Uterus (tissue), 4 donors: Measurements from ENCODE around the gene WDPCP. TPM values are rescaled to one million over a fixed set of nuclear protein-coding genes. Genes with fewer than 3 reads are reported as not detected.

Source experiments
- DNase-seq, 2 donors: peaks; one replicate each; pipeline ENCODE4 v3.0.0-alpha.2; 2019 to 2020
- H3K27ac ChIP-seq, 2 donors: fragments of 200-600 bp; sonication (generic); 1 replicate in 1 of 2; 2 replicates in 1 of 2; pipeline ENCODE4 v1.5.1; 2016 to 2018
- H3K27me3 ChIP-seq, 2 donors: fragments of 200-600 bp; sonication (generic); one replicate each; pipeline ENCODE4 v1.5.1; 2018 to 2019; ENCODE audit warnings: control low read depth in 1 of 2
- H3K36me3 ChIP-seq, 2 donors: fragments of 200-600 bp; sonication (generic); one replicate each; pipeline ENCODE4 v1.5.1; 2019; ENCODE audit warnings: control low read depth in 1 of 2
- H3K4me1 ChIP-seq, 2 donors: fragments of 200-600 bp; sonication (generic); one replicate each; pipeline ENCODE4 v1.5.1; 2018 to 2019; ENCODE audit warnings: control low read depth in 1 of 2
- H3K4me3 ChIP-seq, 2 donors: fragments of 200-600 bp; sonication (generic); 1 replicate in 1 of 2; 2 replicates in 1 of 2; pipeline ENCODE4 v1.5.1; 2018 to 2019; ENCODE audit warnings: mild to moderate bottlenecking in 1 of 2
- H3K9me3 ChIP-seq, 2 donors: fragments of 200-600 bp; sonication (generic); one replicate each; pipeline ENCODE4 v1.5.1; 2019; ENCODE audit warnings: control low read depth in 1 of 2
- POLR2A ChIP-seq, 2 donors: fragments of 450-650 bp; IDR thresholded peaks; one replicate each; pipeline ENCODE4 v1.6.1; 2016; ENCODE audit warnings: antibody characterized with exemption in 2 of 2, mild to moderate bottlenecking in 1 of 2, moderate library complexity in 1 of 2
- intact Hi-C: fragments of 100-400 bp; cut with DNase I; formaldehyde crosslinking; loops from one replicate; pipeline ENCODE4 v1.15.1; 2023; ENCODE audit warnings: low total_unique reads
- total RNA-seq, 4 donors: library from RNA; depleted of rRNA in 3 of 4; stranded (reverse); fragments of >200 nt in 3 of 4; gene quantifications; one replicate each; pipeline versions ENCODE4 v1.1.0 to v1.2.4, GENCODE V29; 2014 to 2023
- TF ChIP-seq, protein P1 (sequence below), 4 experiments: fragments of 200-600 bp in 2 of 4; fragments of 450-650 bp in 2 of 4; sonication (generic) in 2 of 4; IDR thresholded peaks; one replicate each; pipeline ENCODE4 v1.5.1; 2016 to 2019; ENCODE audit warnings: antibody characterized with exemption in 4 of 4, mild to moderate bottlenecking in 2 of 4, moderate library complexity in 1 of 4
- donor health status: DM: yes; HTN: yes; CAD: no.

WDPCP gene
- total RNA-seq, 4 donors from 2014 or later, result 8.8 to 39.8 (median 29.7) TPM

DNA sequence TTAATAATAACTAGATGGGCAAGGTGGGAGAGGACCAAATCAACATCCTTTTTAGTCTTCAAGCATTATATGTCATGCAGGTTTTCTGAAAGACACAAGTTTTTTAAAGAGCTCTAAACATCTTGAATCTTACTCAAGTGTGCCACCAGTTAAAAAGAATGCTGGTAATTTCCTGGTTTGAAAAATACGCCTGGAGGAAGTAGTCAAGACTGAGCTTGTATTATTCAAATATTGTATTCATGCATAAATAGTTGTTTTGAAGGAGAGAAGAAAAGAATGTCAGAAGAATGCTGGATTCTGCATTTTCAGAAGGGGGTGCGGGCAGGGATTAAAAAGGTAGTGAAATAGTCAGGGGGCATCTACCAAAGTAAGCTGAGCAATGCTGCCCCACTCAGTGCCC is 90.7 kb downstream of the WDPCP start:
- H3K4me1 ChIP-seq, result no peaks in the 10 kb centered on the region
- H3K4me3 ChIP-seq, result no peak overlapping the region
- H3K27ac ChIP-seq, result no peak overlapping the region
- no peaks in the 10 kb centered on the region for H3K36me3 ChIP-seq
- H3K27me3 ChIP-seq, result no peaks in the 10 kb centered on the region
- TF ChIP-seq, protein P1, sequence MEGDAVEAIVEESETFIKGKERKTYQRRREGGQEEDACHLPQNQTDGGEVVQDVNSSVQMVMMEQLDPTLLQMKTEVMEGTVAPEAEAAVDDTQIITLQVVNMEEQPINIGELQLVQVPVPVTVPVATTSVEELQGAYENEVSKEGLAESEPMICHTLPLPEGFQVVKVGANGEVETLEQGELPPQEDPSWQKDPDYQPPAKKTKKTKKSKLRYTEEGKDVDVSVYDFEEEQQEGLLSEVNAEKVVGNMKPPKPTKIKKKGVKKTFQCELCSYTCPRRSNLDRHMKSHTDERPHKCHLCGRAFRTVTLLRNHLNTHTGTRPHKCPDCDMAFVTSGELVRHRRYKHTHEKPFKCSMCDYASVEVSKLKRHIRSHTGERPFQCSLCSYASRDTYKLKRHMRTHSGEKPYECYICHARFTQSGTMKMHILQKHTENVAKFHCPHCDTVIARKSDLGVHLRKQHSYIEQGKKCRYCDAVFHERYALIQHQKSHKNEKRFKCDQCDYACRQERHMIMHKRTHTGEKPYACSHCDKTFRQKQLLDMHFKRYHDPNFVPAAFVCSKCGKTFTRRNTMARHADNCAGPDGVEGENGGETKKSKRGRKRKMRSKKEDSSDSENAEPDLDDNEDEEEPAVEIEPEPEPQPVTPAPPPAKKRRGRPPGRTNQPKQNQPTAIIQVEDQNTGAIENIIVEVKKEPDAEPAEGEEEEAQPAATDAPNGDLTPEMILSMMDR (IDR thresholded peaks at IDR 0.05), result no peak
- no peak for TF ChIP-seq POLR2A (IDR thresholded peaks at IDR 0.05)
- H3K9me3 ChIP-seq, result no peaks in the 10 kb centered on the region
- no peak for DNase-seq
- intact Hi-C loops, result no loop called here

DNA sequence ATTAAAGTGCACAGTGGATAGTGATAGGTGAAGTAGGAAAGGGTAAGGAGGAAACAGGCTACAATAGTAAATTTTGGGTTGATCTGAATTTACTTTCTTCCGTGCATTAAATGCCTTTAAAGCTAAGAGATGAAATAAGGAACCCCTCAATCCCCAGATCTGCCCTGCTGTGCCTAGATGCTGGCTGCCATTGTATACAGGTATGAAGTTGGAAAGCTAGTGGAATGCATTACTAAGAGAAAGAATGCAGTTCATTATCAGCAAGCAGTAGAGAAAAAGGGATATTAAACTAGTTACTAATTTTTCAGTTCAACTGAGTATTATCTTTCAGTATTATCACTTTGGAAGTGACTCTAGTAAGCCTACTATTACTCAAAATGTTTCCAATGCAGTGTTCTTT is 93.3 kb downstream of the WDPCP start:
- H3K9me3 ChIP-seq, result no peaks in the 10 kb centered on the region
- intact Hi-C loops, result no loop called here
- TF ChIP-seq POLR2A (IDR thresholded peaks at IDR 0.05), result no peak
- TF ChIP-seq, protein P1 (IDR thresholded peaks at IDR 0.05), result no peak
- no peaks in the 10 kb centered on the region for H3K36me3 ChIP-seq
- no peaks in the 10 kb centered on the region for H3K4me1 ChIP-seq
- DNase-seq, result no peak
- H3K27ac ChIP-seq, result no peak overlapping the region
- H3K4me3 ChIP-seq, result no peak overlapping the region
- no peaks in the 10 kb centered on the region for H3K27me3 ChIP-seq

DNA sequence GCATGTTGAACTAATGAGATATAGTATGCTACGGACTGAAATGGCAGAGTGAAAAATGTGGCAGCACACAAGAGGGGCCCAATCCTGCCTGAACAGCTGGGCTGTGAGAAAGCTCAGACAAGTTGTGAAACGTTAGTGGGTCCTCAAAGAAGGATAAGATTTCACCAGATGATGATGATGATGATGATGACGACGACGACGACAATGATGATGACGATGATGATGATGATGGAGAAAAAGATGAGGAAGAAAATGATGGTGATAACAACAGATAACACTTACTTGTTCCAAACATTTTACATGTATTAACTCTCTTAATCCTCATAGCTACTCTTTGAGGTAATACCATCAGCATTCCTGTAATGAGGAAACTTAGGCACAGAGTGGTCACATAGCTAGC is 94.2 kb downstream of the WDPCP start:
- Histone ChIP-seq H3K27ac (no peak overlapping the region), H3K27me3 (no peaks in the 10 kb centered on the region), H3K4me1 (no peaks in the 10 kb centered on the region), H3K9me3 (no peaks in the 10 kb centered on the region), H3K4me3 (no peak overlapping the region), H3K36me3 (no peaks in the 10 kb centered on the region)
- no peak for DNase-seq
- no peak for TF ChIP-seq POLR2A (IDR thresholded peaks at IDR 0.05)
- TF ChIP-seq, protein P1 (IDR thresholded peaks at IDR 0.05), result no peak
- intact Hi-C loops, result no loop called here

DNA sequence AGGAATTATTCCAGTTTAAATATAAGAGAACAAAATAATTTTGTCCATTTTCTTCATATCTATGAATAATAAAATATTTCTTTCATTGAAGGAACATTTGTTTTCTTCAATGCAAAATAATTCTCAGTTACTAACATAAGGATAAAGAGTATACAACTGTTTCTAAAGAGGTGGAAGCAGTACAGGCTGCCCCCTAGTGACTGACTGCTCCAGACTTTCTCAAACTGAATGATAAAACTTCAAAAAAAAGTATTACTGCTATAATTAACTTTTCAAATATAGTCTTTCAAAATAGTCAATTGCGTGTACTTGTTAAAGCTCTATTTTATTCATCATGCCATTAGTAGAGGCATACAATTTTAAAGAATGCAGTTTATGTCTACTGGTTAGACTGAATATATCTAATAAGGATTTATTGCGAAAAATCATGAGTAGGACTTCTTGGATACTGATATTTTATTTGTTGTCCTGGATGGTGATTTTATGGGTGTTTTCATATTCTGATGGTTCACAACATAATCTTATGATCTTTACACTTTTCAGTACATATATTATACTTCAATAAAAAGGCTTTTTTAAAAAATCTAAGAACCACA is 100.1 kb downstream of the WDPCP start:
- intact Hi-C loops, result no loop called here
- no peaks in the 10 kb centered on the region for H3K27me3 ChIP-seq

GRCh38 chr2:63486861-63487290 is 101.4 kb downstream of the WDPCP start:
- no peak overlapping the region for H3K27ac ChIP-seq
- no peaks in the 10 kb centered on the region for H3K36me3 ChIP-seq
- no peaks in the 10 kb centered on the region for H3K4me1 ChIP-seq
- H3K27me3 ChIP-seq, result no peaks in the 10 kb centered on the region
- DNase-seq, result no peak
- no peaks in the 10 kb centered on the region for H3K9me3 ChIP-seq
- intact Hi-C loops, result no loop called here
- TF ChIP-seq POLR2A (IDR thresholded peaks at IDR 0.05), result no peak
- TF ChIP-seq, protein P1 (IDR thresholded peaks at IDR 0.05), result no peak
- no peak overlapping the region for H3K4me3 ChIP-seq

More for the DNA sequence above, 100.1 kb downstream of the WDPCP start:
- H3K36me3 ChIP-seq, result no peaks in the 10 kb centered on the region
- no peak overlapping the region for H3K4me3 ChIP-seq
- H3K4me1 ChIP-seq, result no peaks in the 10 kb centered on the region
- TF ChIP-seq, protein P1 (IDR thresholded peaks at IDR 0.05), result peak; percentile 8 to 38 (median 14)
- TF ChIP-seq POLR2A (IDR thresholded peaks at IDR 0.05), result no peak
- H3K9me3 ChIP-seq, result no peaks in the 10 kb centered on the region
- no peak for DNase-seq
- no peak overlapping the region for H3K27ac ChIP-seq
